GM12878 (cell line): ENCODE measurements around the gene UBE2M. TPM values are rescaled to one million over a fixed set of nuclear protein-coding genes. Genes with fewer than 3 reads are reported as not detected.
"Not testable (repeated sequence)": the region's sequence is repeated elsewhere in the genome, so short reads cannot be mapped to it uniquely, and the experiment has no call there.

Experiments used
- ATAC-seq: fragments of 200-7000 bp; cut with Tn5 transposase; 3 replicates; pipeline ENCODE4 v1.9.1; 2020; ENCODE audit warnings: mild to moderate bottlenecking, moderate library complexity
- BruUV-seq: library from RNA; stranded (reverse); fragments of 400-500 nt; replicated peaks from 2 replicates; lab custom pipeline; 2021; lab: Mats Ljungman, UMichigan
- CTCF ChIA-PET: fragments of 300-600 bp; sonication (Branson Sonifier 250); formaldehyde crosslinking; extraction: SDS; loops from one replicate; lab custom pipeline; 2021; ENCODE audit warnings: inconsistent platforms; lab: Yijun Ruan, JAX
- POLR2A ChIA-PET: fragments of 350-600 bp; formaldehyde crosslinking; extraction: SDS; loops from one replicate; lab custom pipeline; 2021; ENCODE audit warnings: inconsistent platforms; lab: Charles Lee
- RAD21 ChIA-PET: fragments of 300-600 bp; sonication (Branson Sonifier 250); formaldehyde crosslinking; loops from one replicate; lab custom pipeline; 2023; ENCODE audit warnings: antibody characterized with exemption; ENCODE audit not compliant: unreplicated experiment; lab: Charles Lee
- SMC1A ChIA-PET: fragments of 300-600 bp; sonication (Branson Sonifier 250); formaldehyde crosslinking; loops from one replicate; lab custom pipeline; 2023; ENCODE audit not compliant: unreplicated experiment, uncharacterized antibody; lab: Charles Lee
- DNase-seq: peaks from one replicate; pipeline ENCODE4 v3.0.0-alpha.2; 2011; ENCODE audit warnings: low read depth, low spot score
- FAIRE-seq: peaks from 3 replicates; lab custom pipeline; 2011; peaks lifted over from hg19 to GRCh38; lab: Jason Lieb, UNC
- H2AFZ ChIP-seq: 2 replicates; pipeline ENCODE4 v1.6.0; 2011; ENCODE audit warnings: low read depth, low read length, control low read depth; ENCODE audit not compliant: control insufficient read depth
- H3K27ac ChIP-seq: 2 replicates; pipeline ENCODE4 v1.5.1; 2011; ENCODE audit warnings: control low read depth; ENCODE audit not compliant: control insufficient read depth, insufficient read depth
- H3K27me3 ChIP-seq, 2 experiments: replicated peaks in 1 of 2; 2 replicates each; pipeline versions ENCODE4 v1.6.0 to v1.6.1; 2011; ENCODE audit warnings: low read length in 1 of 2; ENCODE audit not compliant: control insufficient read depth in 2 of 2, insufficient read depth in 2 of 2
- H3K36me3 ChIP-seq, 2 experiments: 2 replicates each; pipeline ENCODE4 v1.5.1; 2011; ENCODE audit warnings: low read length in 1 of 2; ENCODE audit not compliant: control insufficient read depth in 2 of 2, insufficient read depth in 2 of 2
- H3K4me1 ChIP-seq: 2 replicates; pipeline ENCODE4 v1.6.1; 2011; ENCODE audit warnings: mild to moderate bottlenecking, low read length, moderate library complexity, mixed read lengths; ENCODE audit not compliant: control insufficient read depth, insufficient read depth
- H3K4me2 ChIP-seq: 2 replicates; pipeline ENCODE4 v1.6.0; 2011; ENCODE audit warnings: control low read depth; ENCODE audit not compliant: control insufficient read depth, insufficient read depth
- H3K4me3 ChIP-seq: fragments of 200-600 bp; sonication (generic); 2 replicates; pipeline ENCODE4 v1.5.1; 2016
- H3K79me2 ChIP-seq: 2 replicates; pipeline ENCODE4 v1.6.0; 2011; ENCODE audit warnings: low read length; ENCODE audit not compliant: control insufficient read depth, insufficient read depth
- H3K9ac ChIP-seq: 2 replicates; pipeline ENCODE4 v1.8.0; 2011; ENCODE audit warnings: low read length, control low read depth, mixed read lengths; ENCODE audit not compliant: control insufficient read depth, insufficient read depth
- H3K9me3 ChIP-seq: replicated peaks from 3 replicates; pipeline ENCODE4 v1.5.1; 2011; ENCODE audit warnings: mild to moderate bottlenecking, low read length; ENCODE audit not compliant: control insufficient read depth, insufficient read depth
- H4K20me1 ChIP-seq: 2 replicates; pipeline ENCODE4 v1.6.0; 2011; ENCODE audit not compliant: control insufficient read depth, insufficient read depth
- WGBS: methylation state at CpG from one replicate; pipeline ENCODE4 v1.1.6; 2016; ENCODE audit warnings: low lambda C conversion rate; ENCODE audit not compliant: insufficient replicate concordance, insufficient coverage; ENCODE audit errors: missing lambda C conversion rate; 5-methylcytosine and 5-hydroxymethylcytosine counted together
- in situ Hi-C: fragments of 300-500 bp; cut with MboI; formaldehyde crosslinking; loops from 9 replicates; pipeline ENCODE4 v1.14.3; 2018; ENCODE audit warnings: mixed read lengths
- intact Hi-C: fragments of 100-400 bp; cut with micrococcal nuclease; formaldehyde crosslinking; loops from one replicate; pipeline ENCODE4 v1.14.2; 2022; ENCODE audit not compliant: unreplicated experiment
- microRNA-seq: library from miRNA; unstranded; fragments of <30 nt; microRNA quantifications from one replicate; pipeline ENCODE4, GENCODE V29; 2018
- polyA plus RNA-seq, 11 experiments: library from polyadenylated mRNA; depleted of rRNA in 4 of 11; unstranded in 6 of 11; stranded (reverse) in 5 of 11; fragments of >200 nt; fragmentation: Nextera tagmentation in 4 of 11; fragmentation: Illumina TruSeq in 1 of 11; extraction: Ambion mirVana in 4 of 11; extraction: Trizol in 1 of 11; gene quantifications; 1 replicate in 1 of 11; 2 replicates in 10 of 11; pipeline versions ENCODE4 v1.2.1 to v1.2.3, GENCODE V29; 2011 to 2016; ENCODE audit warnings: inconsistent platforms in 2 of 11, missing spikeins in 2 of 11, low read depth in 1 of 11
- small RNA-seq: library from RNA; depleted of rRNA; stranded (forward); fragments of <200 nt; gene quantifications from one replicate; pipeline ENCODE3, GENCODE V24; 2014
- total RNA-seq, 4 experiments: library from RNA; depleted of rRNA in 3 of 4; stranded (reverse); fragments of >200 nt in 3 of 4; fragmentation: Illumina TruSeq in 1 of 4; extraction: Trizol in 1 of 4; gene quantifications; 2 replicates each; pipeline versions ENCODE4 v1.2.1 to v1.2.3, GENCODE V29; 2013 to 2021
- TF ChIP-seq, protein P1 (sequence below): fragments of 150-350 bp; IDR thresholded peaks from 2 replicates; pipeline ENCODE4 v1.6.1; 2016; ENCODE audit warnings: low read depth, low read length

The UBE2M gene
- total and polyA plus RNA-seq, 10 of the 15 experiments (the other 5 are each of a cell fraction or from before 2014, with no cell fraction given): 1.4 to 105 (median 73.9) TPM

- TF ChIP-seq, protein P1, sequence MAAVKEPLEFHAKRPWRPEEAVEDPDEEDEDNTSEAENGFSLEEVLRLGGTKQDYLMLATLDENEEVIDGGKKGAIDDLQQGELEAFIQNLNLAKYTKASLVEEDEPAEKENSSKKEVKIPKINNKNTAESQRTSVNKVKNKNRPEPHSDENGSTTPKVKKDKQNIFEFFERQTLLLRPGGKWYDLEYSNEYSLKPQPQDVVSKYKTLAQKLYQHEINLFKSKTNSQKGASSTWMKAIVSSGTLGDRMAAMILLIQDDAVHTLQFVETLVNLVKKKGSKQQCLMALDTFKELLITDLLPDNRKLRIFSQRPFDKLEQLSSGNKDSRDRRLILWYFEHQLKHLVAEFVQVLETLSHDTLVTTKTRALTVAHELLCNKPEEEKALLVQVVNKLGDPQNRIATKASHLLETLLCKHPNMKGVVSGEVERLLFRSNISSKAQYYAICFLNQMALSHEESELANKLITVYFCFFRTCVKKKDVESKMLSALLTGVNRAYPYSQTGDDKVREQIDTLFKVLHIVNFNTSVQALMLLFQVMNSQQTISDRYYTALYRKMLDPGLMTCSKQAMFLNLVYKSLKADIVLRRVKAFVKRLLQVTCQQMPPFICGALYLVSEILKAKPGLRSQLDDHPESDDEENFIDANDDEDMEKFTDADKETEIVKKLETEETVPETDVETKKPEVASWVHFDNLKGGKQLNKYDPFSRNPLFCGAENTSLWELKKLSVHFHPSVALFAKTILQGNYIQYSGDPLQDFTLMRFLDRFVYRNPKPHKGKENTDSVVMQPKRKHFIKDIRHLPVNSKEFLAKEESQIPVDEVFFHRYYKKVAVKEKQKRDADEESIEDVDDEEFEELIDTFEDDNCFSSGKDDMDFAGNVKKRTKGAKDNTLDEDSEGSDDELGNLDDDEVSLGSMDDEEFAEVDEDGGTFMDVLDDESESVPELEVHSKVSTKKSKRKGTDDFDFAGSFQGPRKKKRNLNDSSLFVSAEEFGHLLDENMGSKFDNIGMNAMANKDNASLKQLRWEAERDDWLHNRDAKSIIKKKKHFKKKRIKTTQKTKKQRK: no peak
- TF ChIP-seq, all 136 proteins: peak for 0
Measured at GRCh38 chr19:58509731-58510083, 48.7 kb downstream of the UBE2M start (continued).

DNA sequence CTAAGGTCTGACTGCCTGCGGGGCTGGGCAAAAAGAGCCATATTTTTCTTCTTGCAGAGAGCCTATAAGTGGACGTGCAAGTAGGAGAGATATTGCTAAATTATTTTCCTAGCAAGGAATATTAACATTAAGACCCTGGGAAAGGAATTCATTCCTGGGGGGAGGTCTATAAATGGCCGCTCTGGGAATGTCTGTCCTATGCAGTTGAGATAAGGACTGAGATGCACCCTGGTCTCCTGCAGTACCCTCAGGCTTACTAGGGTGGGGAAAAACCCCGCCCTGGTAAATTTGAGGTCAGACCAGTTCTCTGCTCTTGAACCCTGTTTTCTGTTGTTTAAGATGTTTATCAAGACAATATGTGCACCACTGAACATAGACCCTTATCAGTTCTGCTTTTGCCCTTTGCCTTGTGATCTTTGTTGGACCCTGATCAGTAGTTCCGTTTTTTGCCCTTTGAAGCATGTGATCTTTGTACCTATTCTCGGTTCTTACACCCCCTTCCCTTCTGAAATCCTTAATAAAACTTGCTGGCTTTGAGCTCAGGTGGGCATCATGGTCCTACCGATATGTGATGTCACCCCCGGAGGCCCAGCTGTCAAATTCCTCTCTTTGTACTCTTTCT is 50.7 kb downstream of the UBE2M start:
- ATAC-seq, CTCF ChIA-PET, H3K4me1 ChIP-seq, RAD21 ChIA-PET, H3K79me2 ChIP-seq, H3K4me3 ChIP-seq, H3K4me2 ChIP-seq, H3K27me3 ChIP-seq, in situ Hi-C loops, H2AFZ ChIP-seq, DNase-seq, BruUV-seq, FAIRE-seq, H3K9me3 ChIP-seq, H4K20me1 ChIP-seq, SMC1A ChIA-PET, intact Hi-C loops, H3K9ac ChIP-seq, H3K36me3 ChIP-seq, POLR2A ChIA-PET, H3K27ac ChIP-seq: not testable (repeated sequence)
- 63% methylated on average over 8 of the region's 8 CpGs for WGBS

Small RNA genes within 50 kb of the gene (microRNA-seq; reads per million reads assigned to microRNA genes)
- gene MIR6807: 1.1 reads per million

Small RNA genes within 50 kb of the gene (small RNA-seq; reads per million reads assigned to genes)
- gene MIR6807: 0.70 reads per million, percentile 19 among the genes with 10 or more reads in this experiment
- not detected for gene RN7SL525P

Other genes starting within 250 kb of the UBE2M start
Only the 7 nearest of the 16 such genes appear.
- 10.6 and 13.9 TPM in 2 replicates for gene ZNF324, start 91.5 kb downstream of the UBE2M start, total RNA-seq (2014; rRNA removed)
- 5.0 and 5.9 TPM in 2 replicates for gene ZNF324, start 91.5 kb downstream of the UBE2M start, total RNA-seq (2014; rRNA removed; fragmentation: Illumina TruSeq; extraction: Trizol)
- gene ZNF324, start 91.5 kb downstream of the UBE2M start, total RNA-seq (2021): 12.1 and 12.9 TPM in 2 replicates
- 2.8 and 5.7 TPM in 2 replicates for gene ZNF324, start 91.5 kb downstream of the UBE2M start, polyA plus RNA-seq (2011; rRNA removed)
- 3.1 and 3.5 TPM in 2 replicates for gene ZNF324, start 91.5 kb downstream of the UBE2M start, polyA plus RNA-seq (2014; fragmentation: Illumina TruSeq; extraction: Trizol)
- gene ZNF324, start 91.5 kb downstream of the UBE2M start, polyA plus RNA-seq (2014; fragmentation: Nextera tagmentation; extraction: Ambion mirVana): 1 to 10 TPM in 1 of 2 experiments, under 1 TPM in 1; 0.71 to 2.1 TPM
- 8.1 and 9.5 TPM in 2 replicates for gene ZNF324, start 91.5 kb downstream of the UBE2M start, polyA plus RNA-seq (2014; rRNA removed)
- gene ZNF324, start 91.5 kb downstream of the UBE2M start, polyA plus RNA-seq (2016; fragmentation: Nextera tagmentation; extraction: Ambion mirVana): 1 to 10 TPM; 8.5 to 9.0 TPM
- gene ZNF446, start 82.3 kb downstream of the UBE2M start, total RNA-seq (2014; rRNA removed): 6.5 and 6.9 TPM in 2 replicates
- gene ZNF446, start 82.3 kb downstream of the UBE2M start, total RNA-seq (2014; rRNA removed; fragmentation: Illumina TruSeq; extraction: Trizol): 2.3 and 2.5 TPM in 2 replicates
- gene ZNF446, start 82.3 kb downstream of the UBE2M start, total RNA-seq (2021): 5.6 and 6.0 TPM in 2 replicates
- 1.1 and 3.5 TPM in 2 replicates for gene ZNF446, start 82.3 kb downstream of the UBE2M start, polyA plus RNA-seq (2011; rRNA removed)
- 0.63 and 1.6 TPM in 2 replicates for gene ZNF446, start 82.3 kb downstream of the UBE2M start, polyA plus RNA-seq (2014; fragmentation: Illumina TruSeq; extraction: Trizol)
- gene ZNF446, start 82.3 kb downstream of the UBE2M start, polyA plus RNA-seq (2014; fragmentation: Nextera tagmentation; extraction: Ambion mirVana): under 1 TPM; 0.14 to 0.49 TPM
- gene ZNF446, start 82.3 kb downstream of the UBE2M start, polyA plus RNA-seq (2014; rRNA removed): 5.3 and 5.8 TPM in 2 replicates
- 1 to 10 TPM; 4.7 to 5.7 TPM for gene ZNF446, start 82.3 kb downstream of the UBE2M start, polyA plus RNA-seq (2016; fragmentation: Nextera tagmentation; extraction: Ambion mirVana)
- gene SLC27A5, start 46.6 kb downstream of the UBE2M start, total RNA-seq (2014; rRNA removed): 48.4 and 57.2 TPM in 2 replicates
- gene SLC27A5, start 46.6 kb downstream of the UBE2M start, total RNA-seq (2014; rRNA removed; fragmentation: Illumina TruSeq; extraction: Trizol): 25.7 and 26.8 TPM in 2 replicates
- 31.2 and 31.5 TPM in 2 replicates for gene SLC27A5, start 46.6 kb downstream of the UBE2M start, total RNA-seq (2021)
- gene SLC27A5, start 46.6 kb downstream of the UBE2M start, polyA plus RNA-seq (2011; rRNA removed): 13.7 and 32.0 TPM in 2 replicates
- 5.7 and 21.2 TPM in 2 replicates for gene SLC27A5, start 46.6 kb downstream of the UBE2M start, polyA plus RNA-seq (2014; fragmentation: Illumina TruSeq; extraction: Trizol)
- 100 to 1,000 TPM; 113 to 127 TPM for gene SLC27A5, start 46.6 kb downstream of the UBE2M start, polyA plus RNA-seq (2014; fragmentation: Nextera tagmentation; extraction: Ambion mirVana)
- gene SLC27A5, start 46.6 kb downstream of the UBE2M start, polyA plus RNA-seq (2014; rRNA removed): 55.7 and 62.9 TPM in 2 replicates
- 10 to 100 TPM; 25.8 to 28.6 TPM for gene SLC27A5, start 46.6 kb downstream of the UBE2M start, polyA plus RNA-seq (2016; fragmentation: Nextera tagmentation; extraction: Ambion mirVana)
- gene ZBTB45, start 38.8 kb downstream of the UBE2M start, total RNA-seq (2014; rRNA removed): 4.5 and 6.1 TPM in 2 replicates
- 1.2 and 1.7 TPM in 2 replicates for gene ZBTB45, start 38.8 kb downstream of the UBE2M start, total RNA-seq (2014; rRNA removed; fragmentation: Illumina TruSeq; extraction: Trizol)
- gene ZBTB45, start 38.8 kb downstream of the UBE2M start, total RNA-seq (2021): 12.7 and 17.2 TPM in 2 replicates
- gene ZBTB45, start 38.8 kb downstream of the UBE2M start, polyA plus RNA-seq (2011; rRNA removed): 0.72 and 2.4 TPM in 2 replicates
- 0.13 and 1.2 TPM in 2 replicates for gene ZBTB45, start 38.8 kb downstream of the UBE2M start, polyA plus RNA-seq (2014; fragmentation: Illumina TruSeq; extraction: Trizol)
- under 1 TPM; 0.29 to 0.33 TPM for gene ZBTB45, start 38.8 kb downstream of the UBE2M start, polyA plus RNA-seq (2014; fragmentation: Nextera tagmentation; extraction: Ambion mirVana)
- gene ZBTB45, start 38.8 kb downstream of the UBE2M start, polyA plus RNA-seq (2014; rRNA removed): 7.7 and 8.0 TPM in 2 replicates
- 10 to 100 TPM; 13.9 to 14.3 TPM for gene ZBTB45, start 38.8 kb downstream of the UBE2M start, polyA plus RNA-seq (2016; fragmentation: Nextera tagmentation; extraction: Ambion mirVana)
- 569 and 650 TPM in 2 replicates for gene TRIM28, start 14.5 kb downstream of the UBE2M start, total RNA-seq (2014; rRNA removed)
- 256 and 311 TPM in 2 replicates for gene TRIM28, start 14.5 kb downstream of the UBE2M start, total RNA-seq (2014; rRNA removed; fragmentation: Illumina TruSeq; extraction: Trizol)
- 492 and 503 TPM in 2 replicates for gene TRIM28, start 14.5 kb downstream of the UBE2M start, total RNA-seq (2021)
- gene TRIM28, start 14.5 kb downstream of the UBE2M start, polyA plus RNA-seq (2011; rRNA removed): 167 and 420 TPM in 2 replicates
- gene TRIM28, start 14.5 kb downstream of the UBE2M start, polyA plus RNA-seq (2014; fragmentation: Illumina TruSeq; extraction: Trizol): 147 and 280 TPM in 2 replicates
- gene TRIM28, start 14.5 kb downstream of the UBE2M start, polyA plus RNA-seq (2014; fragmentation: Nextera tagmentation; extraction: Ambion mirVana): 10 to 100 TPM in 1 of 2 experiments, 1 to 10 TPM in 1; 5.0 to 32.5 TPM
- gene TRIM28, start 14.5 kb downstream of the UBE2M start, polyA plus RNA-seq (2014; rRNA removed): 363 and 502 TPM in 2 replicates
- gene TRIM28, start 14.5 kb downstream of the UBE2M start, polyA plus RNA-seq (2016; fragmentation: Nextera tagmentation; extraction: Ambion mirVana): 10 to 100 TPM; 82.9 to 91.1 TPM
- gene CHMP2A, start 3.5 kb downstream of the UBE2M start, total RNA-seq (2014; rRNA removed): 89.3 and 92.8 TPM in 2 replicates
- gene CHMP2A, start 3.5 kb downstream of the UBE2M start, total RNA-seq (2014; rRNA removed; fragmentation: Illumina TruSeq; extraction: Trizol): 89.3 and 95.0 TPM in 2 replicates
- gene CHMP2A, start 3.5 kb downstream of the UBE2M start, total RNA-seq (2021): 98.5 and 105 TPM in 2 replicates
- 92.3 and 102 TPM in 2 replicates for gene CHMP2A, start 3.5 kb downstream of the UBE2M start, polyA plus RNA-seq (2011; rRNA removed)
- 85.9 and 117 TPM in 2 replicates for gene CHMP2A, start 3.5 kb downstream of the UBE2M start, polyA plus RNA-seq (2014; fragmentation: Illumina TruSeq; extraction: Trizol)
- 100 to 1,000 TPM in 1 of 2 experiments, 10 to 100 TPM in 1; 69.5 to 117 TPM for gene CHMP2A, start 3.5 kb downstream of the UBE2M start, polyA plus RNA-seq (2014; fragmentation: Nextera tagmentation; extraction: Ambion mirVana)
- 168 and 172 TPM in 2 replicates for gene CHMP2A, start 3.5 kb downstream of the UBE2M start, polyA plus RNA-seq (2014; rRNA removed)
- gene CHMP2A, start 3.5 kb downstream of the UBE2M start, polyA plus RNA-seq (2016; fragmentation: Nextera tagmentation; extraction: Ambion mirVana): 100 to 1,000 TPM; 136 to 147 TPM
- gene MZF1, start 14.7 kb upstream of the UBE2M start, total RNA-seq (2014; rRNA removed): 6.9 and 7.7 TPM in 2 replicates
- 3.3 and 3.6 TPM in 2 replicates for gene MZF1, start 14.7 kb upstream of the UBE2M start, total RNA-seq (2014; rRNA removed; fragmentation: Illumina TruSeq; extraction: Trizol)
- gene MZF1, start 14.7 kb upstream of the UBE2M start, total RNA-seq (2021): 9.1 and 12.4 TPM in 2 replicates
- 7.4 and 9.3 TPM in 2 replicates for gene MZF1, start 14.7 kb upstream of the UBE2M start, polyA plus RNA-seq (2011; rRNA removed)
- gene MZF1, start 14.7 kb upstream of the UBE2M start, polyA plus RNA-seq (2014; fragmentation: Illumina TruSeq; extraction: Trizol): 6.0 and 6.8 TPM in 2 replicates
- under 1 TPM; 0.38 to 0.64 TPM for gene MZF1, start 14.7 kb upstream of the UBE2M start, polyA plus RNA-seq (2014; fragmentation: Nextera tagmentation; extraction: Ambion mirVana)
- 14.7 and 16.6 TPM in 2 replicates for gene MZF1, start 14.7 kb upstream of the UBE2M start, polyA plus RNA-seq (2014; rRNA removed)
- 1 to 10 TPM; 6.8 to 7.6 TPM for gene MZF1, start 14.7 kb upstream of the UBE2M start, polyA plus RNA-seq (2016; fragmentation: Nextera tagmentation; extraction: Ambion mirVana)